K562 (cell line): Measurements from ENCODE around the gene ATP4B. TPM values are rescaled to one million over a fixed set of nuclear protein-coding genes. Genes with fewer than 3 reads are reported as not detected.

ENCODE experiments used
- ATAC-seq: fragments of 200-7000 bp; cut with Tn5 transposase; 3 replicates; pipeline ENCODE4 v1.9.1; 2020; ENCODE audit warnings: moderate library complexity
- BruUV-seq: library from RNA; stranded (reverse); fragments of 400-500 nt; replicated peaks from 2 replicates; lab custom pipeline; 2021; lab: Mats Ljungman, UMichigan
- CTCF ChIA-PET: fragments of 300-600 bp; formaldehyde crosslinking; extraction: SDS; loops from one replicate; lab custom pipeline; 2021; ENCODE audit warnings: low intra/inter-chr PET ratio; lab: Yijun Ruan, JAX
- POLR2A ChIA-PET: fragments of 300-600, 350-650 bp; sonication (Branson Sonifier 250); formaldehyde crosslinking; extraction: SDS; loops from one replicate; lab custom pipeline; 2021; ENCODE audit warnings: antibody characterized with exemption, inconsistent platforms; lab: Yijun Ruan, JAX
- DNase-seq, 4 experiments: peaks; one replicate each; pipeline versions ENCODE4 v3.0.0 to v3.0.0-alpha.2; 2011 to 2018; ENCODE audit warnings: low spot score in 3 of 4, mixed read lengths in 3 of 4; ENCODE audit errors: extremely low read depth in 1 of 4
- FAIRE-seq: peaks from 2 replicates; lab custom pipeline; 2011; peaks lifted over from hg19 to GRCh38; lab: Jason Lieb, UNC
- H2AFZ ChIP-seq: 2 replicates; pipeline ENCODE4 v1.6.0; 2011; ENCODE audit warnings: low read depth, low read length, control low read depth, inconsistent platforms
- H3K27ac ChIP-seq: fragments of 200-600 bp; 3 replicates; pipeline ENCODE4 v1.8.0; 2011; ENCODE audit warnings: low read depth, mild to moderate bottlenecking, control low read depth, inconsistent platforms, low read length, moderate library complexity, mixed read lengths; ENCODE audit errors: extremely low read depth
- H3K27me3 ChIP-seq, 2 experiments: fragments of 300-600 bp in 1 of 2; 2 replicates in 1 of 2; 3 replicates in 1 of 2; pipeline versions ENCODE4 v1.6.0 to v1.8.0; 2011; ENCODE audit warnings: inconsistent platforms in 2 of 2, low read length in 2 of 2, mild to moderate bottlenecking in 1 of 2, mixed read lengths in 1 of 2, moderate library complexity in 1 of 2; ENCODE audit not compliant: control insufficient read depth in 2 of 2, insufficient read depth in 2 of 2
- H3K36me3 ChIP-seq: fragments of 300-600 bp; 3 replicates; pipeline ENCODE4 v1.8.0; 2011; ENCODE audit warnings: mild to moderate bottlenecking, low read length, inconsistent platforms; ENCODE audit not compliant: control insufficient read depth, insufficient read depth
- H3K4me1 ChIP-seq, 2 experiments: fragments of 200-600 bp in 1 of 2; replicated peaks in 1 of 2; 2 replicates in 1 of 2; 3 replicates in 1 of 2; pipeline versions ENCODE4 v1.5.1 to v1.8.0; 2011; ENCODE audit warnings: inconsistent platforms in 2 of 2, low read length in 2 of 2, mild to moderate bottlenecking in 1 of 2, mixed read lengths in 1 of 2, moderate library complexity in 1 of 2; ENCODE audit not compliant: control insufficient read depth in 2 of 2, insufficient read depth in 2 of 2
- H3K4me2 ChIP-seq: 2 replicates; pipeline ENCODE4 v1.6.1; 2011; ENCODE audit warnings: low read length, control low read depth, inconsistent platforms, mixed read lengths; ENCODE audit not compliant: insufficient read depth
- H3K4me3 ChIP-seq: fragments of 200-600 bp; sonication (generic), shearing (Covaris generic); 2 replicates; pipeline ENCODE4 v1.5.1; 2016; ENCODE audit warnings: control low read depth, inconsistent platforms
- H3K79me2 ChIP-seq: fragments of 200-600 bp; 3 replicates; pipeline ENCODE4 v1.8.0; 2011; ENCODE audit warnings: low read length, inconsistent platforms; ENCODE audit not compliant: control insufficient read depth, insufficient read depth
- H3K9ac ChIP-seq, 2 experiments: 2 replicates each; pipeline versions ENCODE4 v1.6.0 to v1.6.1; 2011; ENCODE audit warnings: low read depth in 2 of 2, low read length in 2 of 2, control low read depth in 1 of 2, inconsistent platforms in 1 of 2, mild to moderate bottlenecking in 1 of 2, mixed read lengths in 1 of 2; ENCODE audit not compliant: insufficient read depth in 1 of 2
- H3K9me1 ChIP-seq: one replicate; pipeline ENCODE4 v1.6.0; 2011; ENCODE audit warnings: inconsistent platforms, mild to moderate bottlenecking, low read length, moderate library complexity; ENCODE audit not compliant: control insufficient read depth, insufficient read depth
- H3K9me3 ChIP-seq: replicated peaks from 2 replicates; pipeline ENCODE4 v1.5.1; 2011; ENCODE audit warnings: low read depth, low read length, inconsistent platforms; ENCODE audit not compliant: control insufficient read depth, insufficient read depth
- H4K20me1 ChIP-seq: replicated peaks from 2 replicates; pipeline ENCODE4 v1.6.1; 2011; ENCODE audit warnings: low read length, inconsistent platforms, mixed read lengths; ENCODE audit not compliant: control insufficient read depth, insufficient read depth
- CREB1 ChIP-seq, 2 experiments: sonication (generic) in 1 of 2; formaldehyde crosslinking in 1 of 2; IDR thresholded peaks; 2 replicates each; pipeline versions ENCODE4 v1.6.1 to v1.8.0; 2012 to 2022; ENCODE audit warnings: inconsistent platforms in 1 of 2, mild to moderate bottlenecking in 1 of 2, missing genetic modification reagents in 1 of 2, moderate library complexity in 1 of 2
- DACH1 ChIP-seq: fragments of 450-650 bp; IDR thresholded peaks from 2 replicates; pipeline ENCODE4 v1.6.1; 2018; ENCODE audit not compliant: partially characterized antibody
- DEAF1 ChIP-seq: fragments of 450-650 bp; formaldehyde crosslinking; IDR thresholded peaks from 2 replicates; pipeline ENCODE4 v1.4.0; 2020; ENCODE audit warnings: mild to moderate bottlenecking, moderate library complexity
- MITF ChIP-seq: IDR thresholded peaks from 2 replicates; pipeline ENCODE4 v1.6.1; 2014; ENCODE audit warnings: antibody characterized with exemption
- NR2C1 ChIP-seq, 2 experiments: fragments of 450-650 bp; IDR thresholded peaks; 2 replicates each; pipeline ENCODE4 v1.6.1; 2017; ENCODE audit warnings: mild to moderate bottlenecking in 2 of 2, antibody characterized with exemption in 1 of 2, inconsistent platforms in 1 of 2, missing compliant biosample characterization in 1 of 2, missing genetic modification characterization in 1 of 2
- POLR2AphosphoS2 ChIP-seq: IDR thresholded peaks from 2 replicates; pipeline ENCODE4 v1.6.1; 2012; ENCODE audit warnings: low read length, improper control_type of control experiment
- SNRNP70 ChIP-seq: fragments of 200-400 bp; formaldehyde crosslinking; optimal IDR thresholded peaks from 2 replicates; pipeline ENCODE3; 2017; ENCODE audit warnings: low read depth, low read length
- USF1 ChIP-seq: sonication (generic); formaldehyde crosslinking; IDR thresholded peaks from 2 replicates; pipeline ENCODE4 v1.9.0; 2022; ENCODE audit warnings: mild to moderate bottlenecking, missing genetic modification reagents
- ZNF174 ChIP-seq: fragments of 250-450 bp; sonication (Bioruptor Pico); IDR thresholded peaks from 2 replicates; pipeline ENCODE4 v1.4.0; 2020; ENCODE audit warnings: mild to moderate bottlenecking
- ZNF324 ChIP-seq: fragments of 250-450 bp; sonication (Bioruptor Pico); IDR thresholded peaks from 2 replicates; pipeline ENCODE4 v1.4.0; 2020; ENCODE audit warnings: mild to moderate bottlenecking
- WGBS: fragments of 100-300 bp; shearing (Covaris generic); methylation state at CpG from one replicate; pipeline ENCODE4 v1.1.6; 2016; ENCODE audit warnings: low coverage, mixed read lengths; ENCODE audit not compliant: insufficient coverage; ENCODE audit errors: missing lambda C conversion rate; 5-methylcytosine and 5-hydroxymethylcytosine counted together
- in situ Hi-C: fragments of 300-500 bp; cut with MboI; formaldehyde crosslinking; loops from 4 replicates; pipeline ENCODE4 v1.15.0; 2018; ENCODE audit warnings: inconsistent platforms, mixed read lengths
- intact Hi-C: fragments of 100-400 bp; cut with micrococcal nuclease; formaldehyde crosslinking; loops from 2 replicates; pipeline ENCODE4 v1.14.2; 2022
- polyA plus RNA-seq, 8 experiments: library from polyadenylated mRNA; depleted of rRNA in 4 of 8; stranded (reverse) in 5 of 8; unstranded in 3 of 8; fragments of >200 nt; fragmentation: Nextera tagmentation in 2 of 8; fragmentation: Illumina TruSeq in 1 of 8; extraction: Ambion mirVana in 2 of 8; extraction: Trizol in 1 of 8; gene quantifications; 2 replicates each; pipeline versions ENCODE4 v1.2.1 to v1.2.3, GENCODE V29; 2011 to 2014; ENCODE audit warnings: inconsistent platforms in 1 of 8, missing spikeins in 1 of 8
- total RNA-seq, 7 experiments: library from RNA; depleted of rRNA in 6 of 7; stranded (reverse); fragments of >200 nt in 6 of 7; fragmentation: Illumina TruSeq in 2 of 7; extraction: Trizol in 2 of 7; gene quantifications; 2 replicates each; pipeline versions ENCODE4 v1.2.1 to v1.2.3, GENCODE V29; 2011 to 2021; ENCODE audit warnings: low replicate concordance in 1 of 7

The ATP4B gene
- total and polyA plus RNA-seq, 9 of the 15 experiments (the other 6 are each of a cell fraction or from before 2014, with no cell fraction given) = not detected

- TF ChIP-seq ZNF324 (no peak), CREB1 (IDR thresholded peaks at IDR 0.05) (no peak), CREB1 (CRISPR knock-in tag; IDR thresholded peaks at IDR 0.05) (no peak), DACH1 (no peak), MITF (no peak), ZNF174 (CRISPR knock-in tag) (no peak), POLR2AphosphoS2 (no peak), USF1 (CRISPR knock-in tag) (no peak), SNRNP70 (no peak)
These were observed 9.8 kb downstream of the ATP4B start (continued) for GRCh38 chr13:113648216-113648610.

GRCh38 chr13:113647351-113648215 lies 10.4 kb downstream of the ATP4B start:
- Histone ChIP-seq H3K4me1 (no peaks in the 10 kb centered on the region), H3K9me3 (peaks cover under 1% of the 10 kb centered on the region; the same call in 1 of the 2 replicates), H3K79me2 (no peaks in the 10 kb centered on the region), H2AFZ (no peak overlapping the region), H3K4me2 (no peak overlapping the region), H3K9ac (no peak overlapping the region), H3K27me3 (peaks cover 0 to 14% of the 10 kb centered on the region in 2 experiments; a peak in 2 of 5 replicates), H3K9me1 (no peaks in the 10 kb centered on the region), H3K36me3 (no peaks in the 10 kb centered on the region), H4K20me1 (no peaks in the 10 kb centered on the region), H3K27ac (no peak overlapping the region), H3K4me3 (no peak overlapping the region)
- TF ChIP-seq DEAF1 (no peak), NR2C1 (IDR thresholded peaks at IDR 0.05) (peak; percentile 48; the same call in 1 of the 2 replicates), NR2C1 (tag; IDR thresholded peaks at IDR 0.05) (peak; percentile 72)
- FAIRE-seq (no peak), ATAC-seq (no peak), DNase-seq (no peak)
- no TSS peak for BruUV-seq
- ChIA-PET CTCF (no interaction called here), POLR2A (no interaction called here)
- 77% methylated on average over 14 of the region's 42 CpGs for WGBS
- intact Hi-C loops = no loop called here
- in situ Hi-C loops = no loop called here
